RWPE1 (cell line): ENCODE data around the gene HERC4.

Experiments
- CTCF ChIA-PET: fragments of 350-600 bp; sonication (Branson Sonifier 250); formaldehyde crosslinking; extraction: SDS; loops from one replicate; lab custom pipeline; 2021; lab: Yijun Ruan, JAX
- POLR2A ChIA-PET: fragments of 400-600 bp; formaldehyde crosslinking; extraction: SDS; loops from one replicate; lab custom pipeline; 2020; ENCODE audit warnings: antibody characterized with exemption; ENCODE audit not compliant: low non-redundant PET; lab: Yijun Ruan, JAX
- DNase-seq: peaks from one replicate; pipeline ENCODE4 v3.0.0; 2012; ENCODE audit warnings: low spot score
- H3K27ac ChIP-seq: fragments of 450-650 bp; 2 replicates; pipeline ENCODE4 v1.5.1; 2017
- TF ChIP-seq, protein P1 (sequence below): fragments of 450-650 bp; conservative IDR thresholded peaks from 2 replicates; pipeline ENCODE4 v1.5.1; 2017; ENCODE audit warnings: low read depth, mild to moderate bottlenecking

HERC4 gene

GRCh38 chr10:67959839-67960476, 115.1 kb downstream of the HERC4 start:
- no peak for DNase-seq
- ChIA-PET CTCF (interaction anchor here (0.6 kb wide), 1 partner anchor 1013 kb away, joined by 3 read pairs; no protein-coding TSS in a partner anchor), POLR2A (no interaction called here)
- TF ChIP-seq, protein P1, sequence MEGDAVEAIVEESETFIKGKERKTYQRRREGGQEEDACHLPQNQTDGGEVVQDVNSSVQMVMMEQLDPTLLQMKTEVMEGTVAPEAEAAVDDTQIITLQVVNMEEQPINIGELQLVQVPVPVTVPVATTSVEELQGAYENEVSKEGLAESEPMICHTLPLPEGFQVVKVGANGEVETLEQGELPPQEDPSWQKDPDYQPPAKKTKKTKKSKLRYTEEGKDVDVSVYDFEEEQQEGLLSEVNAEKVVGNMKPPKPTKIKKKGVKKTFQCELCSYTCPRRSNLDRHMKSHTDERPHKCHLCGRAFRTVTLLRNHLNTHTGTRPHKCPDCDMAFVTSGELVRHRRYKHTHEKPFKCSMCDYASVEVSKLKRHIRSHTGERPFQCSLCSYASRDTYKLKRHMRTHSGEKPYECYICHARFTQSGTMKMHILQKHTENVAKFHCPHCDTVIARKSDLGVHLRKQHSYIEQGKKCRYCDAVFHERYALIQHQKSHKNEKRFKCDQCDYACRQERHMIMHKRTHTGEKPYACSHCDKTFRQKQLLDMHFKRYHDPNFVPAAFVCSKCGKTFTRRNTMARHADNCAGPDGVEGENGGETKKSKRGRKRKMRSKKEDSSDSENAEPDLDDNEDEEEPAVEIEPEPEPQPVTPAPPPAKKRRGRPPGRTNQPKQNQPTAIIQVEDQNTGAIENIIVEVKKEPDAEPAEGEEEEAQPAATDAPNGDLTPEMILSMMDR, result no peak
- H3K27ac ChIP-seq, result no peak overlapping the region

DNA sequence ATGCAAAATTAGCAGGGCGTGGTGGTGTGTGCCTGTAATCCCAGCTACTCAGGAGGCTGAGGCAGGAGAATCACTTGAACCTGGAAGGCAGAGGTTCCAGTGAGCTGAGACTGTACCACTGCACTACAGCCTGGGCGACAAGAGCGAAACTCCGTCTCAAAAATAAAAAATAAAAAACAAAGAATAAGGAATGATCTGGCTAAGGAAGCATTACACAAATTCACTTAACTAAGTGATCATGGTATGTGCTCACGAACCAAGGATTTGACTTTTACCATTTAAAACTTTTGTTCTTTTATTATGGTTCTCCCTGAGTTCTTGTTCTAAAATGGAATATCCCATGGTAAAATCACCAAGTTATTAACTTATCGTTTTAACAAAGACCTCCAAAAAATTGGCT, 119.5 kb downstream of the HERC4 start:
- DNase-seq, result no peak
- CTCF ChIA-PET, result interaction anchor here (0.6 kb wide), 1 partner anchor 39 kb away, joined by 3 read pairs; no protein-coding TSS in a partner anchor

DNA sequence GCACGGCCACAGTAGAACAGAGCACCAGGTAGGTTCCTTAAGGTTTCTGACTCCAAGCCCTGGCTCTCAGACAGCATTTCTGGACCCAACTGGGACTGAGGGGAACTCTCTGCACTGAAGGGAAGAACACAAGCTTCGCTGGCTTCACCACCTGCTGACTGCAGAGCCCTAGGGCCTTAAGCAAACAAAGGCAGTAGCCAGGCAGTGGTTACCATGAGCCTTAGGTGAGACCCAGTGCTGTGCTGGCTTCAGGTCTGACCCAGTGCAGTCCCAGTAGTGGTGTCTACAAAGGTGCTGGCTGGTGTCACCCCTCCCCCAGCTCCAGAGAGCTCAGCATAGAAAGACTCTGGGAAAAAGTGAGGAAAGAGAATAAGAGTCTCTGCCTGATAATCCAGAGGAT, 131.2 kb downstream of the HERC4 start:
- CTCF ChIA-PET, result no interaction called here
- H3K27ac ChIP-seq, result no peak overlapping the region
- no peak for DNase-seq
- POLR2A ChIA-PET, result no interaction called here
- TF ChIP-seq, protein P1, result no peak

More for the DNA sequence above, 119.5 kb downstream of the HERC4 start:
- H3K27ac ChIP-seq, result no peak overlapping the region
- TF ChIP-seq, protein P1, result no peak
- POLR2A ChIA-PET, result no interaction called here

- H3K27ac ChIP-seq, result no peak overlapping the region
- TF ChIP-seq, protein P1, result no peak
- CTCF ChIA-PET, result no interaction called here
- POLR2A ChIA-PET, result no interaction called here
- DNase-seq, result no peak
Measured at GRCh38 chr10:67936416-67936815, 138.7 kb downstream of the HERC4 start.

DNA sequence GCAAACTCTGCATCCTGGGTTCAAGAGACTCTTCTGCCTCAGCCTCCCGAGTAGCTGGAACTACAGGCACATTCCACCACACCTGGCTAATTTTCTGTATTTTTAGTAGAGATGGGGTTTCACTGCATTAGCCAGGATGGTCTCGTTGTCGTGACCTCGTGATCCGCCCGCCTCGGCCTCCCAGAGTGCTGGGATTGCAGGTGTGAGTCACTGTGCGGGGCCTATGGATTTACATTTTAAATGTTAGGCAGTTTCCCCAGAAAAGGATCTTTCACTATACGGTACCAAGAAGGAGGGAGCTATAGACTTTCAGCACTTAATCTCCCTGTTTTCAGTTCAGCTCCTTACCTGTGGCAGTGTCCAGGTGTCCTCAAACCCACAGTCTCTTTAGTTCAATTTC, 139.9 kb downstream of the HERC4 start:
- POLR2A ChIA-PET, result no interaction called here
- no peak overlapping the region for H3K27ac ChIP-seq

GRCh38 chr10:67934336-67934735, 140.7 kb downstream of the HERC4 start:
- POLR2A ChIA-PET, result no interaction called here
- TF ChIP-seq, protein P1, result no peak
- no peak for DNase-seq
- CTCF ChIA-PET, result no interaction called here
- no peak overlapping the region for H3K27ac ChIP-seq

More for the DNA sequence above, 139.9 kb downstream of the HERC4 start:
- no peak for DNase-seq
- CTCF ChIA-PET, result no interaction called here
- TF ChIP-seq, protein P1, result no peak
